Spleen (tissue), 11 donors: ENCODE results near the gene HOMER3. TPM values are rescaled to one million over a fixed set of nuclear protein-coding genes. Genes with fewer than 3 reads are reported as not detected.
"Not testable (repeated sequence)": the region's sequence is repeated elsewhere in the genome, so short reads cannot be mapped to it uniquely, and the experiment has no call there.

Experiments used
- DNase-seq: peaks from one replicate; pipeline ENCODE4 v3.0.0-alpha.2; 2020
- H3K27ac ChIP-seq, 8 donors: fragments of 200-600 bp; sonication (generic) in 7 of 8; 1 replicate in 4 of 8; 2 replicates in 4 of 8; pipeline versions ENCODE4 v1.5.0 to v1.8.0; 2016 to 2021; ENCODE audit warnings: inconsistent platforms in 4 of 8, mild to moderate bottlenecking in 4 of 8, moderate library complexity in 1 of 8
- H3K27me3 ChIP-seq, 7 donors: fragments of 200-600 bp; sonication (generic) in 6 of 7; replicated peaks in 1 of 7; 1 replicate in 4 of 7; 2 replicates in 3 of 7; pipeline versions ENCODE4 v1.5.0 to v1.8.0; 2016 to 2021; ENCODE audit warnings: inconsistent platforms in 3 of 7, mild to moderate bottlenecking in 1 of 7
- H3K36me3 ChIP-seq, 6 donors: fragments of 200-600 bp; sonication (generic) in 5 of 6; 1 replicate in 4 of 6; 2 replicates in 2 of 6; pipeline versions ENCODE4 v1.5.0 to v1.8.0; 2016 to 2021; ENCODE audit warnings: inconsistent platforms in 2 of 6
- H3K4me1 ChIP-seq, 6 donors: fragments of 200-600 bp; sonication (generic) in 5 of 6; 1 replicate in 3 of 6; 2 replicates in 3 of 6; pipeline versions ENCODE4 v1.5.0 to v1.8.0; 2016 to 2021; ENCODE audit warnings: inconsistent platforms in 3 of 6
- H3K4me3 ChIP-seq, 8 donors: fragments of 200-600 bp; sonication (generic) in 7 of 8; 1 replicate in 4 of 8; 2 replicates in 4 of 8; pipeline versions ENCODE4 v1.5.0 to v1.8.0; 2016 to 2021; ENCODE audit warnings: inconsistent platforms in 4 of 8, mild to moderate bottlenecking in 4 of 8, moderate library complexity in 2 of 8
- H3K9me3 ChIP-seq, 8 donors: fragments of 200-600 bp; sonication (generic) in 7 of 8; 1 replicate in 4 of 8; 2 replicates in 4 of 8; pipeline versions ENCODE4 v1.5.0 to v1.8.0; 2016 to 2021; ENCODE audit warnings: inconsistent platforms in 4 of 8
- CTCF ChIP-seq, 11 experiments: fragments of 200-600 bp in 7 of 11; fragments of 450-650 bp in 4 of 11; sonication (generic) in 4 of 11; IDR thresholded peaks in 8 of 11; conservative IDR thresholded peaks in 3 of 11; 1 replicate in 7 of 11; 2 replicates in 4 of 11; pipeline versions ENCODE4 v1.4.0 to v1.8.0; 2016 to 2021; ENCODE audit warnings: antibody characterized with exemption in 11 of 11, inconsistent platforms in 4 of 11, mild to moderate bottlenecking in 1 of 11
- POLR2A ChIP-seq, 3 donors: fragments of 450-650 bp; IDR thresholded peaks; one replicate each; pipeline ENCODE4 v1.5.1; 2017; ENCODE audit warnings: antibody characterized with exemption in 3 of 3, mild to moderate bottlenecking in 1 of 3
- POLR2AphosphoS5 ChIP-seq, 3 donors: sonication (generic); formaldehyde crosslinking; IDR thresholded peaks; one replicate each; pipeline ENCODE4 v1.5.1; 2017; ENCODE audit warnings: antibody characterized with exemption in 3 of 3
- WGBS, 5 donors: extraction: QIAGEN DNeasy Blood & Tissue Kit in 3 of 5; methylation state at CpG; one replicate each; pipeline versions ENCODE4 v1.1.5 to v1.1.7; 2013 to 2018; 5-methylcytosine and 5-hydroxymethylcytosine counted together
- intact Hi-C: fragments of 100-400 bp; cut with DNase I; formaldehyde crosslinking; loops from one replicate; pipeline ENCODE4 v1.15.0; 2023; ENCODE audit warnings: low total_unique reads
- polyA plus RNA-seq, 3 donors: library from polyadenylated mRNA; stranded (reverse); fragments of 200-250 nt; gene quantifications; one replicate each; pipeline ENCODE4 v1.2.1, GENCODE V29; 2013
- total RNA-seq, 7 donors: library from RNA; depleted of rRNA in 3 of 7; stranded (reverse); fragments of >200 nt in 3 of 7; fragmentation: NEBNext Ultra II Directional in 4 of 7; extraction: Animal tissue kit (Norgen Biotek cat#: 25700) in 4 of 7; gene quantifications; one replicate each; pipeline versions ENCODE4 v1.1.0 to v1.2.1, GENCODE V29; 2016 to 2021
- donor health status: healthy with polysubstance abuse.
- donor health status: DM: no; HTN: no; CAD: no; lungs with moderate emphysema.
- donor health status: DM: no; HTN: no; CAD: no.
- donor health status: Bipolar disorder and iron deficiency.
- donor health status: healthy.
- donor health status: DM: no; HTN: no; CAD: no.
- donor health status: DM: yes; HTN: yes; CAD: no.

Gene HOMER3
- total and polyA plus RNA-seq, 10 donors, result 22.4 to 279 (median 86.5) TPM

- peaks cover 0 to 22% (median under 1%) of the 10 kb centered on the region in 6 donors for H3K4me1 ChIP-seq
- intact Hi-C loops, result no loop called here
- no peak overlapping the region for H3K4me3 ChIP-seq
- 91 to 97% (median 96%) methylated on average over 2 of the region's 2 CpGs for WGBS, 5 donors
- no peak overlapping the region for H3K27ac ChIP-seq
- H3K27me3 ChIP-seq, result no peaks in the 10 kb centered on the region
- H3K36me3 ChIP-seq, result no peaks in the 10 kb centered on the region
- H3K9me3 ChIP-seq, result no peaks in the 10 kb centered on the region
- no peak for TF ChIP-seq POLR2A (IDR thresholded peaks at IDR 0.05)
- no peak for TF ChIP-seq POLR2AphosphoS5 (IDR thresholded peaks at IDR 0.05)
- no peak for TF ChIP-seq CTCF (IDR thresholded peaks at IDR 0.05 in 8 of 11, conservative IDR thresholded peaks at IDR 0.05 in 3 of 11)
- DNase-seq, result no peak
Observed at GRCh38 chr19:18955042-18955441, 14.0 kb upstream of the HOMER3 start.

GRCh38 chr19:18954094-18954493 lies 13.1 kb upstream of the HOMER3 start:
- no peaks in the 10 kb centered on the region for H3K36me3 ChIP-seq
- 79 to 96% (median 90%) methylated on average over 3 of the region's 3 CpGs for WGBS, 5 donors
- no peaks in the 10 kb centered on the region for H3K9me3 ChIP-seq
- DNase-seq, result no peak
- H3K27ac ChIP-seq, result no peak overlapping the region
- intact Hi-C loops, result no loop called here
- no peak for TF ChIP-seq POLR2AphosphoS5 (IDR thresholded peaks at IDR 0.05)
- no peak for TF ChIP-seq POLR2A (IDR thresholded peaks at IDR 0.05)
- TF ChIP-seq CTCF (IDR thresholded peaks at IDR 0.05 in 8 of 11, conservative IDR thresholded peaks at IDR 0.05 in 3 of 11), result no peak
- peaks cover 0 to 27% (median 4%) of the 10 kb centered on the region in 6 donors for H3K4me1 ChIP-seq
- no peak overlapping the region for H3K4me3 ChIP-seq
- no peaks in the 10 kb centered on the region for H3K27me3 ChIP-seq

- H3K27me3 ChIP-seq, DNase-seq, H3K9me3 ChIP-seq, intact Hi-C loops, H3K36me3 ChIP-seq, H3K4me3 ChIP-seq: not testable (repeated sequence)
- peak overlapping the region in 6 of 8 donors; percentile 20 to 63 (median 45) for H3K27ac ChIP-seq
- 50 to 68% (median 54%) methylated on average over 17 of the region's 17 CpGs for WGBS, 5 donors
- peaks cover 0 to 38% (median 12%) of the 10 kb centered on the region in 6 donors for H3K4me1 ChIP-seq
- peak in 2 of 3 donors; percentile 79 to 89 for TF ChIP-seq POLR2AphosphoS5 (IDR thresholded peaks at IDR 0.05)
Observed at GRCh38 chr19:18952364-18953003, 11.5 kb upstream of the HOMER3 start.

GRCh38 chr19:18951721-18952281 lies 10.8 kb upstream of the HOMER3 start:
- no peaks in the 10 kb centered on the region for H3K36me3 ChIP-seq
- H3K9me3 ChIP-seq, result no peaks in the 10 kb centered on the region
- peak overlapping the region in 3 of 8 donors; percentile 23 to 63 (median 60) for H3K27ac ChIP-seq
- H3K4me3 ChIP-seq, result no peak overlapping the region
- TF ChIP-seq POLR2A (IDR thresholded peaks at IDR 0.05) (no peak), CTCF (IDR thresholded peaks at IDR 0.05 in 8 of 11, conservative IDR thresholded peaks at IDR 0.05 in 3 of 11) (no peak), POLR2AphosphoS5 (IDR thresholded peaks at IDR 0.05) (no peak)
- intact Hi-C loops, result no loop called here
- DNase-seq, result no peak
- no peaks in the 10 kb centered on the region for H3K27me3 ChIP-seq
- H3K4me1 ChIP-seq, result peaks cover 3 to 44% (median 19%) of the 10 kb centered on the region in 6 donors
- WGBS, 5 donors, result 79 to 87% (median 84%) methylated on average over 6 to 7 of the region's 7 CpGs
